Fibroblast of skin of right quadriceps (primary cell): ENCODE measurements around the gene CTNNAL1.
"Not testable (repeated sequence)": the region's sequence is repeated elsewhere in the genome, so short reads cannot be mapped to it uniquely, and the experiment has no call there.

Experiments used
- DNase-seq: peaks from one replicate; pipeline ENCODE4 v3.0.0-alpha.2; 2013

The CTNNAL1 gene

DNA sequence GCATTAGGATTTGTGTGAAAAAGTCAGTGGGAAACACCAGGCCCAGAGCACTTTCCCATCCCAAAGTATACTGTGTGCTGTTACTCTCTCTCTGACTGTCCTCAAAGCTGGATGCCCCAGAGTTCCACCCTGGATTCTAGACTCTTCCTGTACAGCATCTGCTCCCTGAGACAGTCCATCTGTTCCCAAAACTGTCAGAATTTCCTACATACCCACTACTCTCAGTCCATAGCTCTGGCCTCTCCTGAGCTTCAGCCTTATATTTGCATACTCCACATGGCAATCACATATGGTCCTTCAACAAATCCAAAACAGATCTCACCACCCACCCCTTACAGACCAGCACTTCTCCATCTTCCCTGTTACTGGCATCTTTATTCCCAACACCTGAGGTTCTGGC lies 88.8 kb downstream of the CTNNAL1 start:
- DNase-seq, result no peak

- no peak for DNase-seq
These were observed 92.1 kb downstream of the CTNNAL1 start for GRCh38 chr9:108921200-108921599.

GRCh38 chr9:108920401-108920800 lies 92.9 kb downstream of the CTNNAL1 start:
- not testable (repeated sequence) for DNase-seq

- DNase-seq, result no peak
These were observed 93.8 kb downstream of the CTNNAL1 start for GRCh38 chr9:108919517-108919916.

DNA sequence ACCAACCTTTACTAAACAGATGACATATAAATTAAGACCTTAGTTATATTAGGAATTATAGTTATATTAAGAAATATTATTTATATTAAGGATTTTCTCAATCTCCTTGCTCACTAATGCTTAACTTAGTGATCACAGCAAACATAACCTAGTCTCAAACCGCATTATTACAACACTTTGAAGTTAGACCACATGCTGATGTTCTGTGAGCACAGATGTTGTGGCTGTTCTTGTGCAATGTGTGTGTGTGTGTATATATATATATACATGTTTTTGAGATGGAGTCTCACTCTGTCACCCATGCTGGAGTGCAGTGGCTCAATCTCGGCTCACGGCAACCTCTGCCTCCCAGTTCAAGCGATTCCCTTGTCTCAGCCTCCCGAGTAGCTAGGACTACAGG lies 99.9 kb downstream of the CTNNAL1 start:
- DNase-seq, result no peak

GRCh38 chr9:108911820-108912219 lies 101.5 kb downstream of the CTNNAL1 start:
- DNase-seq, result no peak

DNA sequence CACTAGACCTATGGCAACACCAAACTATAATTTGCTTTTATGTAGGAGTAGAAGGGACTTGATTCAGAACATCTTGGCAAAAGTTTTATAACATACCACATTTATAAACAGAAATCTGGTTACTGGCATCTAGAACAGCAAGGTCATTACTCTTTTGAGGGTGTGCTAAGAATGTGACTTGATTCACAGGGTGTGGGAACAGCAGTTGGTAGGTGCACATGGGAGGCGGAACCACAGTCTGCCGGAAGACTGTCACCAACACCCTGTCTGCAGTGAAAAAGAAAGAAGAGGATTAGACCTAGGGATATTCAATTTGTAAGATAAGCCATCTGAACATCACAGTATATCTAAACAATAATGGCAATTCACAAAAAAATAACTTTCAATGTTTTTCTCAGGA lies 102.4 kb downstream of the CTNNAL1 start:
- no peak for DNase-seq

DNA sequence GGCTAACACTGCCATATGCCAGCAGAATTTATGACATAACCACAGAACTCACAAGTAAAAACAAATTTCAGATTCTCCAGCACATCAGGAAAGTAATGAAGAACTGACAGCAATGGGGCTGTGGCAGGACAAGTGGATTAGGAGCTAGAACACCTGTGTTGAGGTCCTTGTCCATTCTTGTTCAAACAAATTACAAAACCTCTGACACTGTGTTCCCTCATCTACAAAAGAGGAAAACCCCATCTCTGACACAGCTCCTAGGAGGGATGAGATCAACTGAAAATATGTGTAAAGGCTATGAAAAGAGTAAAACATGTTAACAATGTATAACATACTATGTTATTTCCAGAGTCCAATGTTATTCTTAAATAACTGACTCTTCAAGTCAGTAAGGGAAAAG lies 102.9 kb downstream of the CTNNAL1 start:
- DNase-seq, result no peak

GRCh38 chr9:108905494-108905893 lies 107.8 kb downstream of the CTNNAL1 start:
- DNase-seq, result no peak

DNA sequence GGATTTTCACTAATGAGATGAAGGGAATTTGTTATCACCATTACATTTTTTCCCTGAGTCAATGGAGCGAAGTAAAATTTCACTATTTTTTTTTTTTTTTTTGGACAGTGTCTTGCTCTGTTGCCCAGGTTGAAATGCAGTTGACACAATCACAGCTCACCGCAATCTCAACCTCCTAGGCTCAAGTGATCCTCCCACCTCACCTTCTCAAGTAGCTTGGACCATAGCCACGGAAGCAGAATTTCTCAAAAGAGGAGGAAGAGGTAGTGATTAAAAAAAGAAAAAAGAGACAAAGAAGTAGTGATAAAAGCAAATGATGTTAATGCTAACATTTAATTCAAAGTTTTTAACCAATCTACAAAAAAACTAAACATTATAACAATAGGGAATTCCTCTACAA lies 109.1 kb downstream of the CTNNAL1 start:
- DNase-seq, result no peak

DNA sequence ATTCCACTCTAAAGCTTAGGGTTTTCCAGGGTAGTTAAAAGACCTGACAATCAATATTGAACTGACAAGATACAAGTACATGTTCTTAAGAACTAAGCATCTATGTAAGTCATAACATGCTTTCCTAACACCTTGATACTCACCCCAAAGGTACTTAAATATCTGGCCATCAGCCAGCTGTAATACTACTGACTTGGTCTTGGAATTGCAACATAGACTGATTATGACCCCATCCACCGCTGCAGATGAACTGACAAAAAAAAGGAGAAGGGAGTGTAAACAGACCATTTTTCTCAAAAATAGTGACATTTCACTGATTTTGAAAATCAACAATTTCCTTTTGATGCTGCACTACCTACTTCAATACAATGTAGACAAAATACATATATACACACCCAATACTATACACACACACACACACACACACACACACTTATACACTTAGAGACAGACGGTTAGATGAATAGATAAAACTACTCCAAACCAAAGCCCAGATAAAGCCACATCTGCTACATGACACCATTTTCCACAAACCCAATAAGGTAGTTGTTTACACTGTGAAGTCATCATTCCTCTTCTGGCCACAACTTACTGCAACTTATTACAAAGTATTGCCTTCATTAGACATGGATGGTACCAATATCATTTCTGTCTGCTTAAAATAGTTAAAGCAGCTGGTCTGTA lies 109.7 kb downstream of the CTNNAL1 start:
- no peak for DNase-seq

GRCh38 chr9:108900176-108900575 lies 113.1 kb downstream of the CTNNAL1 start:
- DNase-seq, result no peak

GRCh38 chr9:108899023-108899695 lies 114.1 kb downstream of the CTNNAL1 start:
- not testable (repeated sequence) for DNase-seq

- no peak for DNase-seq
These were observed 115.8 kb downstream of the CTNNAL1 start for GRCh38 chr9:108897324-108898096.

- no peak for DNase-seq
These were observed 118.9 kb downstream of the CTNNAL1 start for GRCh38 chr9:108894225-108894997.
